Measurements from ENCODE around the gene LRCH4.
A peak's percentile ranks its signal among the peaks of the same experiment; 100 is the strongest.

The LRCH4 gene

GRCh38 chr7:100604028-100604975 lies 18.4 kb upstream of the LRCH4 start:
- no peak for DNase-seq (ENCODE audit: extremely low read depth, low read depth)
- TF ChIP-seq CTCF (IDR thresholded peaks at IDR 0.05; ENCODE audit: low read depth, low read length), result peak; percentile 29

- no peak for DNase-seq (ENCODE audit: extremely low read depth, low read depth)
- no peak for TF ChIP-seq CTCF (IDR thresholded peaks at IDR 0.05; ENCODE audit: low read depth, low read length)
Observed at GRCh38 chr7:100603726-100604027, 17.7 kb upstream of the LRCH4 start.

GRCh38 chr7:100602889-100603725 lies 17.2 kb upstream of the LRCH4 start:
- DNase-seq (ENCODE audit: extremely low read depth, low read depth), result peak; percentile 77

GRCh38 chr7:100600730-100601038 lies 14.8 kb upstream of the LRCH4 start:
- no peak for DNase-seq (ENCODE audit: extremely low read depth, low read depth)
- no peak for TF ChIP-seq CTCF (IDR thresholded peaks at IDR 0.05; ENCODE audit: low read depth, low read length)

More at GRCh38 chr7:100602889-100603725, 17.2 kb upstream of the LRCH4 start:
- TF ChIP-seq CTCF (IDR thresholded peaks at IDR 0.05; ENCODE audit: low read depth, low read length), result no peak

GRCh38 chr7:100599911-100600729 lies 14.2 kb upstream of the LRCH4 start:
- no peak for TF ChIP-seq CTCF (IDR thresholded peaks at IDR 0.05; ENCODE audit: low read depth, low read length)
- DNase-seq (ENCODE audit: extremely low read depth, low read depth), result no peak

GRCh38 chr7:100598425-100598824 lies 12.5 kb upstream of the LRCH4 start:
- no peak for TF ChIP-seq CTCF (IDR thresholded peaks at IDR 0.05; ENCODE audit: low read depth, low read length)
- no peak for DNase-seq (ENCODE audit: extremely low read depth, low read depth)

Data from AG09319 (cell line).